Vagina (tissue), 2 donors: Measurements from ENCODE around the gene CPT2. TPM values are rescaled to one million over a fixed set of nuclear protein-coding genes. Genes with fewer than 3 reads are reported as not detected.

Experiments used
- DNase-seq, 2 donors: peaks; one replicate each; pipeline ENCODE4 v3.0.0-alpha.2; 2017; ENCODE audit errors: extremely low spot score in 2 of 2
- H3K27ac ChIP-seq: fragments of 200-600 bp; sonication (generic); one replicate; pipeline ENCODE4 v1.5.1; 2019
- H3K27me3 ChIP-seq: fragments of 200-600 bp; sonication (generic); one replicate; pipeline ENCODE4 v1.5.1; 2019
- H3K36me3 ChIP-seq, 2 donors: fragments of 200-600 bp; sonication (generic); one replicate each; pipeline ENCODE4 v1.5.1; 2017 to 2019
- H3K4me1 ChIP-seq: fragments of 200-600 bp; sonication (generic); one replicate; pipeline ENCODE4 v1.5.1; 2019
- H3K4me3 ChIP-seq, 2 donors: fragments of 200-600 bp; sonication (generic); 1 replicate in 1 of 2; 2 replicates in 1 of 2; pipeline ENCODE4 v1.5.1; 2016 to 2019
- H3K9me3 ChIP-seq: fragments of 200-600 bp; sonication (generic); one replicate; pipeline ENCODE4 v1.5.1; 2019
- POLR2A ChIP-seq, 2 donors: fragments of 450-650 bp; IDR thresholded peaks; one replicate each; pipeline ENCODE4 v1.6.1; 2017; ENCODE audit warnings: antibody characterized with exemption in 2 of 2, mild to moderate bottlenecking in 2 of 2, moderate library complexity in 2 of 2
- POLR2AphosphoS5 ChIP-seq, 2 donors: sonication (generic); formaldehyde crosslinking; IDR thresholded peaks; one replicate each; pipeline ENCODE4 v1.9.0; 2017; ENCODE audit warnings: antibody characterized with exemption in 2 of 2, mild to moderate bottlenecking in 2 of 2, low read depth in 1 of 2; ENCODE audit not compliant: insufficient read depth in 1 of 2
- intact Hi-C: fragments of 100-400 bp; cut with DNase I; formaldehyde crosslinking; loops from one replicate; pipeline ENCODE4 v1.15.1; 2023
- total RNA-seq: library from RNA; depleted of rRNA; stranded (reverse); fragments of >200 nt; gene quantifications from one replicate; pipeline ENCODE4 v1.2.3, GENCODE V29; 2016
- TF ChIP-seq, protein P1 (sequence below), 3 experiments: fragments of 450-650 bp in 2 of 3; fragments of 200-600 bp in 1 of 3; sonication (generic) in 1 of 3; IDR thresholded peaks; one replicate each; pipeline ENCODE4 v1.5.1; 2017 to 2019; ENCODE audit warnings: antibody characterized with exemption in 3 of 3, mild to moderate bottlenecking in 2 of 3, moderate library complexity in 2 of 3

The CPT2 gene
- total RNA-seq, 1 donor from 2014 or later: 16.7 TPM

GRCh38 chr1:53155534-53155933, 41.1 kb upstream of the CPT2 start:
- H3K27ac ChIP-seq: no peak overlapping the region
- no peak overlapping the region for H3K4me3 ChIP-seq
- no peaks in the 10 kb centered on the region for H3K9me3 ChIP-seq
- intact Hi-C loops: no loop called here
- DNase-seq: no peak
- no peaks in the 10 kb centered on the region for H3K36me3 ChIP-seq
- no peaks in the 10 kb centered on the region for H3K27me3 ChIP-seq
- TF ChIP-seq, protein P1, sequence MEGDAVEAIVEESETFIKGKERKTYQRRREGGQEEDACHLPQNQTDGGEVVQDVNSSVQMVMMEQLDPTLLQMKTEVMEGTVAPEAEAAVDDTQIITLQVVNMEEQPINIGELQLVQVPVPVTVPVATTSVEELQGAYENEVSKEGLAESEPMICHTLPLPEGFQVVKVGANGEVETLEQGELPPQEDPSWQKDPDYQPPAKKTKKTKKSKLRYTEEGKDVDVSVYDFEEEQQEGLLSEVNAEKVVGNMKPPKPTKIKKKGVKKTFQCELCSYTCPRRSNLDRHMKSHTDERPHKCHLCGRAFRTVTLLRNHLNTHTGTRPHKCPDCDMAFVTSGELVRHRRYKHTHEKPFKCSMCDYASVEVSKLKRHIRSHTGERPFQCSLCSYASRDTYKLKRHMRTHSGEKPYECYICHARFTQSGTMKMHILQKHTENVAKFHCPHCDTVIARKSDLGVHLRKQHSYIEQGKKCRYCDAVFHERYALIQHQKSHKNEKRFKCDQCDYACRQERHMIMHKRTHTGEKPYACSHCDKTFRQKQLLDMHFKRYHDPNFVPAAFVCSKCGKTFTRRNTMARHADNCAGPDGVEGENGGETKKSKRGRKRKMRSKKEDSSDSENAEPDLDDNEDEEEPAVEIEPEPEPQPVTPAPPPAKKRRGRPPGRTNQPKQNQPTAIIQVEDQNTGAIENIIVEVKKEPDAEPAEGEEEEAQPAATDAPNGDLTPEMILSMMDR (IDR thresholded peaks at IDR 0.05): no peak
- no peaks in the 10 kb centered on the region for H3K4me1 ChIP-seq

- H3K27ac ChIP-seq: no peak overlapping the region
- no peaks in the 10 kb centered on the region for H3K4me1 ChIP-seq
- no peaks in the 10 kb centered on the region for H3K27me3 ChIP-seq
- TF ChIP-seq, protein P1 (IDR thresholded peaks at IDR 0.05): no peak
- TF ChIP-seq POLR2A (IDR thresholded peaks at IDR 0.05) (no peak), POLR2AphosphoS5 (IDR thresholded peaks at IDR 0.05; ENCODE audit: insufficient read depth in 1 of 2, low read depth in 1 of 2) (no peak)
- no peak overlapping the region for H3K4me3 ChIP-seq
- no peaks in the 10 kb centered on the region for H3K9me3 ChIP-seq
- DNase-seq: no peak
- intact Hi-C loops: no loop called here
- no peaks in the 10 kb centered on the region for H3K36me3 ChIP-seq
Measured at GRCh38 chr1:53155945-53156344, 40.7 kb upstream of the CPT2 start.

DNA sequence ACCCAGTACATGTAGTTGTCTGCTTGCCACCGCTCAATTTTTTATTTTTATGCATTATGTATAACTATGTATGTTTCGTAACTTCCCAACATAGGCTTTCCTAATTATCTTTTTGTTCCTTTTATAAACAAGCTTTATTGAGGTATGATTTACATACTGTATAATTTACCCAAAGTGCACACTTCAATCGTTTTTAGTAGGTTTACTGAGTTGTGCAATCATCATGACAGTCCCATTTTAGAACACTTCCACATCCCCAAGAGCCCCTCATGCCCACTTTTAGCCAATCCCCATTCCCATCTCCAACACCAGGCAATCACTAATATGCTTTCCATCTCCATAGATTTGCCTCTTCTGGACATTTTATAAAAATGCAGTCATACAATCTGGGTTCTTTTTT, 39.8 kb upstream of the CPT2 start:
- Histone ChIP-seq H3K4me3 (no peak overlapping the region), H3K27me3 (no peaks in the 10 kb centered on the region), H3K27ac (no peak overlapping the region), H3K4me1 (no peaks in the 10 kb centered on the region), H3K9me3 (no peaks in the 10 kb centered on the region), H3K36me3 (no peaks in the 10 kb centered on the region)
- TF ChIP-seq, protein P1 (IDR thresholded peaks at IDR 0.05): no peak
- no peak for TF ChIP-seq POLR2A (IDR thresholded peaks at IDR 0.05)
- no peak for TF ChIP-seq POLR2AphosphoS5 (IDR thresholded peaks at IDR 0.05; ENCODE audit: insufficient read depth in 1 of 2, low read depth in 1 of 2)
- intact Hi-C loops: no loop called here
- no peak for DNase-seq

GRCh38 chr1:53158900-53159299, 37.7 kb upstream of the CPT2 start:
- no peaks in the 10 kb centered on the region for H3K27me3 ChIP-seq
- no peaks in the 10 kb centered on the region for H3K36me3 ChIP-seq
- intact Hi-C loops: no loop called here
- no peaks in the 10 kb centered on the region for H3K9me3 ChIP-seq
- no peak for TF ChIP-seq POLR2AphosphoS5 (IDR thresholded peaks at IDR 0.05; ENCODE audit: insufficient read depth in 1 of 2, low read depth in 1 of 2)
- TF ChIP-seq POLR2A (IDR thresholded peaks at IDR 0.05): no peak
- TF ChIP-seq, protein P1 (IDR thresholded peaks at IDR 0.05): no peak
- H3K4me1 ChIP-seq: no peaks in the 10 kb centered on the region
- no peak for DNase-seq
- no peak overlapping the region for H3K27ac ChIP-seq
- H3K4me3 ChIP-seq: no peak overlapping the region

GRCh38 chr1:53160924-53161378, 35.7 kb upstream of the CPT2 start:
- Histone ChIP-seq H3K9me3 (no peaks in the 10 kb centered on the region), H3K4me3 (no peak overlapping the region), H3K36me3 (no peaks in the 10 kb centered on the region), H3K27ac (no peak overlapping the region), H3K27me3 (no peaks in the 10 kb centered on the region), H3K4me1 (no peaks in the 10 kb centered on the region)
- DNase-seq: no peak
- intact Hi-C loops: no loop called here
- TF ChIP-seq POLR2A (IDR thresholded peaks at IDR 0.05) (no peak), POLR2AphosphoS5 (IDR thresholded peaks at IDR 0.05; ENCODE audit: insufficient read depth in 1 of 2, low read depth in 1 of 2) (no peak)
- TF ChIP-seq, protein P1 (IDR thresholded peaks at IDR 0.05): no peak
